Mesenchymal stem cell (in vitro differentiated cells and primary cell): Measurements from ENCODE around the gene RBM8A.
"Not testable (repeated sequence)": the region's sequence is repeated elsewhere in the genome, so short reads cannot be mapped to it uniquely, and the experiment has no call there.

ENCODE experiments used
- DNase-seq: peaks from one replicate; pipeline ENCODE4 v3.0.0-alpha.2; 2013
- H2AFZ ChIP-seq: one replicate; pipeline ENCODE4 v1.6.1; 2013; ENCODE audit warnings: low read depth, mild to moderate bottlenecking, control low read depth, inconsistent platforms, low read length, moderate library complexity
- H2AK5ac ChIP-seq: 2 replicates; pipeline ENCODE4 v1.6.1; 2013; ENCODE audit warnings: low read length, moderate library complexity, mild to moderate bottlenecking, inconsistent platforms; ENCODE audit not compliant: severe bottlenecking
- H2BK120ac ChIP-seq: one replicate; pipeline ENCODE4 v1.6.1; 2013; ENCODE audit warnings: low read depth, mild to moderate bottlenecking, inconsistent platforms, low read length, moderate library complexity
- H2BK12ac ChIP-seq, 2 experiments: one replicate each; pipeline ENCODE4 v1.6.1; 2013; ENCODE audit warnings: inconsistent platforms in 2 of 2, low read length in 2 of 2, mild to moderate bottlenecking in 2 of 2, moderate library complexity in 2 of 2, control low read depth in 1 of 2
- H2BK15ac ChIP-seq: one replicate; pipeline ENCODE4 v1.6.1; 2013; ENCODE audit warnings: mild to moderate bottlenecking, low read depth, inconsistent platforms; ENCODE audit not compliant: poor library complexity, severe bottlenecking
- H2BK5ac ChIP-seq: 2 replicates; pipeline ENCODE4 v1.6.1; 2013; ENCODE audit warnings: low read depth, mild to moderate bottlenecking, low read length, control low read depth, inconsistent platforms; ENCODE audit not compliant: poor library complexity, severe bottlenecking
- H3K14ac ChIP-seq, 2 experiments: one replicate each; pipeline ENCODE4 v1.6.1; 2013; ENCODE audit warnings: inconsistent platforms in 2 of 2, low read length in 2 of 2, control low read depth in 1 of 2, mild to moderate bottlenecking in 1 of 2, moderate library complexity in 1 of 2
- H3K18ac ChIP-seq, 2 experiments: one replicate each; pipeline ENCODE4 v1.6.1; 2013; ENCODE audit warnings: inconsistent platforms in 2 of 2, low read length in 2 of 2, control low read depth in 1 of 2, low read depth in 1 of 2, mild to moderate bottlenecking in 1 of 2
- H3K23ac ChIP-seq, 2 experiments: one replicate each; pipeline ENCODE4 v1.6.1; 2013; ENCODE audit warnings: inconsistent platforms in 2 of 2, low read length in 2 of 2, mild to moderate bottlenecking in 2 of 2, moderate library complexity in 2 of 2, control low read depth in 1 of 2
- H3K27ac ChIP-seq: 2 replicates; pipeline ENCODE4 v1.5.1; 2013; ENCODE audit warnings: mild to moderate bottlenecking, moderate library complexity, low read length, control low read depth, inconsistent platforms; ENCODE audit not compliant: poor library complexity, severe bottlenecking
- H3K27me3 ChIP-seq, 2 experiments: 2 replicates each; pipeline versions ENCODE4 v1.6.1 to v1.7.0; 2013; ENCODE audit warnings: low read length in 2 of 2, mild to moderate bottlenecking in 2 of 2, moderate library complexity in 2 of 2, control low read depth in 1 of 2, inconsistent platforms in 1 of 2; ENCODE audit not compliant: control insufficient read depth in 1 of 2, insufficient read depth in 1 of 2
- H3K36me3 ChIP-seq, 2 experiments: 2 replicates each; pipeline versions ENCODE4 v1.6.1 to v1.7.0; 2013; ENCODE audit warnings: low read length in 2 of 2, control low read depth in 1 of 2, inconsistent platforms in 1 of 2, low read depth in 1 of 2, mild to moderate bottlenecking in 1 of 2; ENCODE audit not compliant: insufficient read depth in 2 of 2, control insufficient read depth in 1 of 2
- H3K4ac ChIP-seq, 2 experiments: one replicate each; pipeline ENCODE4 v1.6.1; 2013; ENCODE audit warnings: inconsistent platforms in 2 of 2, low read length in 2 of 2, mild to moderate bottlenecking in 2 of 2, moderate library complexity in 2 of 2, control low read depth in 1 of 2, low read depth in 1 of 2
- H3K4me1 ChIP-seq: 2 replicates; pipeline ENCODE4 v1.6.1; 2013; ENCODE audit warnings: low read depth, low read length, control low read depth; ENCODE audit not compliant: control insufficient read depth, insufficient read depth
- H3K4me2 ChIP-seq: 2 replicates; pipeline ENCODE4 v1.6.1; 2013; ENCODE audit warnings: low read length, mild to moderate bottlenecking, inconsistent platforms; ENCODE audit not compliant: poor library complexity, severe bottlenecking
- H3K4me3 ChIP-seq, 2 experiments: 2 replicates each; pipeline versions ENCODE4 v1.5.1 to v1.7.0; 2013; ENCODE audit warnings: low read length in 2 of 2, mild to moderate bottlenecking in 2 of 2, control low read depth in 1 of 2, low read depth in 1 of 2; ENCODE audit not compliant: insufficient read depth in 1 of 2
- H3K79me1 ChIP-seq: replicated peaks from 2 replicates; pipeline ENCODE4 v1.6.1; 2013; ENCODE audit warnings: mild to moderate bottlenecking, control low read depth, low read length, inconsistent platforms; ENCODE audit not compliant: poor library complexity, severe bottlenecking
- H3K9ac ChIP-seq: 2 replicates; pipeline ENCODE4 v1.7.0; 2013; ENCODE audit warnings: mild to moderate bottlenecking, low read length, moderate library complexity
- H3K9me3 ChIP-seq: 2 replicates; pipeline ENCODE4 v1.7.0; 2013; ENCODE audit warnings: mild to moderate bottlenecking, low read length; ENCODE audit not compliant: control insufficient read depth
- H4K8ac ChIP-seq: one replicate; pipeline ENCODE4 v1.6.1; 2013; ENCODE audit warnings: inconsistent platforms, mild to moderate bottlenecking, low read length, moderate library complexity
- H4K91ac ChIP-seq: one replicate; pipeline ENCODE4 v1.6.1; 2013; ENCODE audit warnings: mild to moderate bottlenecking, low read length, inconsistent platforms
- WGBS: methylation state at CpG from one replicate; pipeline ENCODE4 v1.1.7; 2013; ENCODE audit warnings: mixed read lengths; 5-methylcytosine and 5-hydroxymethylcytosine counted together

RBM8A gene

DNA sequence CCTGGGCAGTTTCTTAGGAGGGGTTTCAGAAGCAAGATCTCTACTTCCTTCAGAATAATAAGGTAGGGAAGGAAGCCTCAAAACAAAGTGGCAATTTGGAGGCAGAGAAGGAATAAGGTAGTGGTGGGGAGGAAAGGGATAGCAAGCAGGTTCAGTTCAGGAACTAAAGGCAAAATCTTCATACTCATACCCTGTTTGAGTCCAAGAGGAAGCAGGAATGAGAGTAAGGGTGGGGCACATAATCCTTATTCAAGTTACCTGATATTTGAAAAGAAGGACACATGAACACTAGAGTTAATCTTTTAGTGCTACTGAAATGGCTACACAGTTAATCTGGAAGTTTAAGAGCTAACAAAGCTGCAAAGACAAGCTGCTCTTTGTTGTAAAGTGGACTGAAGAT is 8.4 kb upstream of the RBM8A start:
- Histone ChIP-seq H2BK12ac (no peak overlapping the region), H3K79me1 (peaks cover 7% of the 10 kb centered on the region), H3K4me3 (no peak overlapping the region), H3K18ac (no peak overlapping the region), H4K91ac (no peak overlapping the region), H3K4me1 (no peaks in the 10 kb centered on the region), H3K9me3 (no peaks in the 10 kb centered on the region), H2BK15ac (no peak overlapping the region), H2BK5ac (no peak overlapping the region), H3K9ac (peak overlapping the region; percentile 3), H3K27ac (no peak overlapping the region), H2AK5ac (no peak overlapping the region), H3K23ac (no peak overlapping the region), H2BK120ac (no peak overlapping the region), H3K4ac (no peak overlapping the region), H2AFZ (no peak overlapping the region), H3K4me2 (no peak overlapping the region), H3K27me3 (no peaks in the 10 kb centered on the region), H3K14ac (no peak overlapping the region), H3K36me3 (peaks cover 12 to 46% of the 10 kb centered on the region in 2 experiments), H4K8ac (no peak overlapping the region)
- no peak for DNase-seq

DNA sequence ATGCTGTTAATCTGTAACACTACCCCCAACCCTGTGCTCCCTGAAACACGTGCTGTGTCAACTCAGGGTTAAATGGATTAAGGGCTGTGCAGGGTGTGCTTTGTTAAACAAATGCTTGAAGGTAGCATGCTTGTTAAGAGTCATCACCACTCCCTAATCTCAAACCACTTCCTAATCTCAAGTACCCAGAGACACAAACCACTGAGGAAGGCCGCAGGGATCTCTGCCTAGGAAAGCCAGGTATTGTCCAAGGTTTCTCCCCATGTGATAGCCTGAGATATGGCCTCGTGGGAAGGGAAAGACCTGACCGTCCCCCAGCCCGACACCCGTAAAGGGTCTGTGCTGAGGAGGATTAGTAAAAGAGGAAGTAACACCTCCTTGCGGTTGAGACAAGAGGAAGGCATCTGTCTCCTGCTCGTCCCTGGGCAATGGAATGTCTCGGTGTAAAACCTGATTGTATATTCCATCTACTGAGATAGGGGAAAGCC is 5.3 kb upstream of the RBM8A start:
- not testable (repeated sequence) for H2BK120ac ChIP-seq, H3K18ac ChIP-seq, H3K9ac ChIP-seq, H3K79me1 ChIP-seq, H2BK15ac ChIP-seq, H2AFZ ChIP-seq, H3K23ac ChIP-seq, H4K8ac ChIP-seq, H3K4ac ChIP-seq, H2BK12ac ChIP-seq, H3K4me2 ChIP-seq, H3K27me3 ChIP-seq, H3K27ac ChIP-seq, H3K4me3 ChIP-seq, H3K4me1 ChIP-seq, H3K9me3 ChIP-seq, H2AK5ac ChIP-seq, H4K91ac ChIP-seq, H3K14ac ChIP-seq, H2BK5ac ChIP-seq
- H3K36me3 ChIP-seq = peaks cover 10 to 44% of the 10 kb centered on the region in 2 experiments
- DNase-seq = peak; percentile 10
- WGBS = 27% methylated on average over 7 of the region's 9 CpGs

DNA sequence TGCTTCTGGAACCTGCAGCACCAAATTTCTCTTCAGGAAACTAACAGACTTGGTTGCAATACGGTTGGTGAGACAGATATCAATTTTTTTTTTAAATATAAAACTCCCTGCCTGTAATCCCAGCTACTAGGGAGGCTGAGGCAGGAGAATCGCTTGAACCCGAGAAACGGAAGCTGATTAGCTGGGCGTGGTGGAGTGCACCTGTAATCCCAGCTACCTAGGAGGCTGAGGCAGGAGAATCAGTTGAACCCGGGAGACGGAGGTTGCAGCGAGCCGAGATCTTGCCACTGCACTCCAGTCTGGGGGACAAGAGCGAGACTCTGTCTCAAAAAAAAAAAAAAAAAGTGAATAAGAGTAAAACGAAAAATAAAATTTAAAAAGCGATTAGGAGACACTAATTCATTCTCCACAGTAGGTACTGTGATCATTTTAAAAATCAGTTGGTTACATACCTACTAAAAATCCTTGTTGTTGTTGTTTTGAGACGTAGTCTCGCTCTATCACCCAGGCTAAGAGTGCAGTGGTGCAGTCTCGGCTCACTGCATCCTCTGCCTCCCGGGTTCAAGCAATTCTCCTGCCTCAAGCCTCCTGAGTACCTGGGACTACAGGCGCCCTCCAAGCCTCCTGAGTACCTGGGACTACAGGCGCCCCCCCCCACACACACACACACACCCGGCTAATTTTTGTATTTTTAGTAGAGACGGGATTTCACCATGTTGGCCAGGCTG is 796 bp upstream of the RBM8A start:
- Histone ChIP-seq H4K91ac (peak overlapping the region; percentile 50), H3K27ac (peak overlapping the region; percentile 96), H2BK15ac (no peak overlapping the region), H4K8ac (peak overlapping the region; percentile 87), H3K9me3 (no peaks in the 10 kb centered on the region), H3K27me3 (no peaks in the 10 kb centered on the region), H3K4me1 (peaks cover 4% of the 10 kb centered on the region), H2BK12ac (no peak overlapping the region), H2BK120ac (no peak overlapping the region), H2BK5ac (no peak overlapping the region), H3K4me3 (peak overlapping the region; percentile 39 to 91), H3K14ac (no peak overlapping the region), H3K23ac (no peak overlapping the region), H3K9ac (peak overlapping the region; percentile 93), H3K4me2 (peak overlapping the region; percentile 79), H3K18ac (peak overlapping the region; percentile 66 to 94), H3K36me3 (peaks cover 9 to 31% of the 10 kb centered on the region in 2 experiments), H2AFZ (no peak overlapping the region), H3K79me1 (peaks cover 8% of the 10 kb centered on the region), H3K4ac (peak overlapping the region in 1 of 2 experiments; percentile 75), H2AK5ac (peak overlapping the region; percentile 99)
- DNase-seq = no peak
- 73% methylated on average over 12 of the region's 20 CpGs for WGBS

DNA sequence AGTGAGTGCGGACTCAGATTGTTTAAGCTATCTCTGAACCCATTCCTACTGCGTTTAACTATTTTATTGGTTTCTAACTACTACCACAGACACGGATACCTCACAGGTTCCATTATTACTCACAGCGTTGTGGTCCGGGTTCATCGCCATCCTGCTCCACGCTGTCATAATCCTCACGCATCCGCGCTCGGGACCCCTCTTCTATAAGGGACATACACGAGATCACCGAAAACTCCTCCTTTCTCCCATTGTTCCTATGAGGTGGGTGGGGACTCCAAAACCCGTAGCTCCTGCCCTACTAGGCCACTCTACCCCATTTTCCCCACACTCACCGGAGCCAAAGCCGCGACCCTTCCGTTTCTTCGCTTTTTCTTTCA is 610 bp downstream of the RBM8A start:
- Histone ChIP-seq H4K8ac (no peak overlapping the region), H2BK5ac (no peak overlapping the region), H3K36me3 (peaks cover 9 to 33% of the 10 kb centered on the region in 2 experiments), H2BK12ac (no peak overlapping the region), H2BK15ac (no peak overlapping the region), H3K9ac (peak overlapping the region; percentile 93), H3K9me3 (no peaks in the 10 kb centered on the region), H3K4me2 (peak overlapping the region; percentile 80), H3K27ac (peak overlapping the region; percentile 95), H2BK120ac (no peak overlapping the region), H3K18ac (no peak overlapping the region), H3K27me3 (no peaks in the 10 kb centered on the region), H3K4ac (peak overlapping the region in 1 of 2 experiments; percentile 68), H3K14ac (no peak overlapping the region), H2AFZ (no peak overlapping the region), H3K4me3 (peak overlapping the region; percentile 78 to 91), H2AK5ac (no peak overlapping the region), H4K91ac (no peak overlapping the region), H3K79me1 (peaks cover 8% of the 10 kb centered on the region), H3K23ac (no peak overlapping the region), H3K4me1 (peaks cover 4% of the 10 kb centered on the region)
- 28% methylated on average over 19 of the region's 19 CpGs for WGBS
- no peak for DNase-seq
